Measurements from ENCODE around the gene FBXW10B. TPM values are rescaled to one million over a fixed set of nuclear protein-coding genes. Genes with fewer than 3 reads are reported as not detected.
"Not testable (repeated sequence)": the region's sequence is repeated elsewhere in the genome, so short reads cannot be mapped to it uniquely, and the experiment has no call there.

FBXW10B gene
- total RNA-seq, 1 donor from 2014 or later, result 0.84 TPM

DNA sequence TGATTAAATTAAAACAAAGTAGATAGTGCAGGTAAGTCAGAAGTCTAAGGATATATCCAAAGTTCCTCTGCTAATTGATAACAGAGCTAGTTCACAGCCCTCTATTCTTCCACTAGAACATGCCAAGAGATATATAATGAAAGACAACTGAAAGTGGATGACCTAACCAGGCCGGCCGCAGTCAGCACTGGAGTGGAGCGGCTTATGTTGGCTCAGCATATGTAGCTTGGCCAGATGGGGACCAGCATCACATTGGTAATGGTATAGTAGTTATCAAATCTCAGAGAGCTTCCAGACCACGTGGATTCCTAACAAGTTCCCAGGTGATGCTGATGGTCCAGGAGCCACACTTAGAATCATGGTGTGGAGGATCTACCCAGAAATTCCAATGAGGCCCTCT, 38.0 kb downstream of the FBXW10B start:
- ATAC-seq; intact Hi-C loops (cut with DNase I); DNase-seq (ENCODE audit: missing footprints): not testable (repeated sequence)

DNA sequence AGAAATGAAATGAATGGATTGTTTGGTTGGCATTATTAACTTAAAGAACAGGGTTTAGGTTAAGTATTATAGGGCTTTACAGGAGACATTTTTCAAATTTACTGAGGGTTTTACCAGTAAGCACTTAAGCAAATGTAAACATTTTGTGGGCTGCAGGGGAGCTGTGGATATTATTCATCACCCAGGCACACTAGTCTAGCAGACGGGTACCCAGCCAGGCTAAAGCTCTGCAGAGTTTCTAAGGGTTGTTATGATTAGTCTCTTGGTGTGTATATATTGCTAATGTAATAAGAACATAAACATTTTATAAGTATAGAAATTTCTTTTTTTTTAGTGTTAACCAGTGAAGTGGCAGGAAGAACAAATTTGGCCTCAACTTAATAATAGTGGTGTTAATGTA, 42.7 kb downstream of the FBXW10B start:
- DNase-seq (ENCODE audit: missing footprints); intact Hi-C loops (cut with DNase I); ATAC-seq: not testable (repeated sequence)

DNA sequence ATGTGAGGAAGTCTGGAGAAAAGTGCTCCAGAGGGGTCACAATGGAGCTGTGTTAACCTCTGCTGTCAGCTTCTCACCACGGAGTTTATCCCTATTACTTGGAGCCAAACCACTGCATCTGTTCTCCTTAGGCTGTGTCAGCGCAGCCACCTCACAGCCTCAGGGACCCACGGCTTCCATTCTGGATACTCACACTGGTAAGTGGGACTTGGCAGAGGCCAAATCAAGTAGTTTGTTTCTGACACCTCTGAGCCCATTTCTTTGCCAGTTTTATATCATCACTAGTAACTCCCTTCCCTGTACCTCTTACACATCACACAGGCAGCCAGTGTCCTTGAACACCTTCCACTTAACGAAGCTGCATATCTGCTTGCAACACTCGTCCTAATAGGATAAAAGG, 44.8 kb downstream of the FBXW10B start:
- DNase-seq (ENCODE audit: missing footprints); intact Hi-C loops (cut with DNase I): not testable (repeated sequence)
- peak; percentile 73 for ATAC-seq

DNA sequence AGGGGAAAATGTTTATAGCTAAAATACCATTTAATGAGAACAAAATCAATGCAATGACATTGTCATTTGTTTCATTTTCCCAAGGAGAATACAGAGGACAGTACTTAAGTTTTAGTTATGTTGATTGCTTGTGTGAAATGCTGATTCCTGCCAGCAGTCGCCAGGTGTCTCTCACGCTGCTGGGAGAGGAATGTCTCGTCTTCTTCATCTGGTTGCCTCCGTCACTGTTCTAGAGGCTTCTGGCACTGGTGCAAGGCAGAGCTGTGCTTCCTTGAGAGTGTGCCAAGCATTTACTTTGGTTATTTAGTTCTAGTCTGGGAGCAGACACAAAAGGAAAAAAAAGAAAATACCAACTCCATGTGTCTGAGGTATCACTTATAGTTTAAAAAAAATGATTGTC, 45.6 kb downstream of the FBXW10B start:
- ATAC-seq; DNase-seq (ENCODE audit: missing footprints); intact Hi-C loops (cut with DNase I): not testable (repeated sequence)

Other genes starting within 250 kb of the FBXW10B start
- gene CDRT4, start 152.1 kb downstream of the FBXW10B start, total RNA-seq, result 1.8 TPM
- 4.1 TPM for gene TVP23C, start 56.2 kb downstream of the FBXW10B start, total RNA-seq
- 31.9 TPM for gene TRIM16, start 64.6 kb upstream of the FBXW10B start, total RNA-seq
- 8.7 TPM for gene ZNF286A, start 80.0 kb upstream of the FBXW10B start, total RNA-seq
- gene TBC1D26, start 112.6 kb upstream of the FBXW10B start, total RNA-seq, result not detected

Data from Right ventricle myocardium inferior (tissue), 1 donor.